ENCODE results near the gene MYO3B. TPM values are rescaled to one million over a fixed set of nuclear protein-coding genes. Genes with fewer than 3 reads are reported as not detected.

MYO3B gene
- total and polyA plus RNA-seq, 2 of the 8 experiments (the other 6 are each of a cell fraction or from before 2014, with no cell fraction given), result 0.17 to 0.19 TPM

DNA sequence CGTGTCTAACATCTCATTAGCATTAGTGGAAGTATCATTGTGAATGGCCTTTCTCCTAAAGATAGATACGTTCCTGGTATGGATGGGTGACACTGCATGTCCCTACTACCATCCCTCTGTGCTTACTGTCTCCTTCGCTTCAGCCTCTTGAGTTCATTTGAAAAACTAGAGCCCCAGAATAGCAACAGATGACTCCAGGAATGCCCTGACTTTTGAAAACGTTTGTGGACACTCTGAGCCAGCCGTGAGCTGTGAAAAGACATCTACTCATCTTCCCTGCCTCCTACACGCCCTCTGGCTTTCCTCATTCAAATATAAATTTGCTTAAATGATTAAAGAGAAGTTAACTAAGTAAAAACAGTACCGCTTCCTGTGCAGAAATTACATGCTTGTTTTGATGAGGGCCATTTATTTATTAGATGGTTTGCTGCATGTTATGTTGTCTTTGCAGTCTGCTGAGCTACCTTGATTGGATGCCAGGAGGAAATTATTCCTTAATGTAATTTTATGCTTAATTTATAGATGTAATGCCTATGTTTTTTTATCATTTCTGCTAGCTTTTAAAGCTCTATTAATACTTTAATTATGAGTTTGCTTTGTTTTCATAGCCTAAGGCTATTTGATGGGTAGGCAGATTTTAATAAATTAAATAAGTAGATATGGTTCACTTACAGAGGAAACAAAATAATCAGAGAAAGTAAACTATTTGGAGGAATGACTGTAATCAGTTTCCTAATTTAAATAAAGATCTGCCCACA lies 32.1 kb upstream of the MYO3B start:
- no peak overlapping the region for H4K8ac ChIP-seq (ENCODE audit: extremely low read depth, insufficient read depth, low read length)
- no peak overlapping the region for H4K91ac ChIP-seq (replicated peaks; ENCODE audit: insufficient read length, low read length)
- no peak overlapping the region for H2BK15ac ChIP-seq (ENCODE audit: low read length)
- H3K4me2 ChIP-seq (ENCODE audit: insufficient read depth in 1 of 2, low read depth in 2 of 2, low read length in 2 of 2), result no peak overlapping the region
- H3K56ac ChIP-seq (replicated peaks; ENCODE audit: insufficient read length, low read depth, low read length), result no peak overlapping the region
- H3K27me3 ChIP-seq (replicated peaks in 1 of 4; ENCODE audit: control insufficient read depth in 3 of 4, extremely low read depth in 1 of 4, insufficient read depth in 3 of 4, low read length in 3 of 4), result no peaks in the 10 kb centered on the region; a peak in 1 of 7 replicates
- H2AK5ac ChIP-seq (ENCODE audit: low read depth, low read length), result no peak overlapping the region
- TF ChIP-seq EZH2 (IDR thresholded peaks at IDR 0.05; ENCODE audit: low read depth, low read length, severe bottlenecking) (no peak), POLR2A (IDR thresholded peaks at IDR 0.05; ENCODE audit: control extremely low read depth in 1 of 2, low read depth in 2 of 2, low read length in 2 of 2) (no peak), RNF2 (IDR thresholded peaks at IDR 0.05; ENCODE audit: borderline replicate concordance, low read depth, low read length, missing control alignments, poor library complexity, severe bottlenecking) (no peak), BCL11A (IDR thresholded peaks at IDR 0.05; ENCODE audit: low read depth in 2 of 2, low read length in 2 of 2) (no peak), ASH2L (IDR thresholded peaks at IDR 0.05; ENCODE audit: low read length) (no peak), JUND (IDR thresholded peaks at IDR 0.05; ENCODE audit: low read length) (no peak), SP4 (IDR thresholded peaks at IDR 0.05; ENCODE audit: low read length) (no peak), HDAC2 (IDR thresholded peaks at IDR 0.05; ENCODE audit: borderline replicate concordance in 1 of 2, low read depth in 2 of 2, low read length in 2 of 2) (no peak)
- TF ChIP-seq, protein P1, sequence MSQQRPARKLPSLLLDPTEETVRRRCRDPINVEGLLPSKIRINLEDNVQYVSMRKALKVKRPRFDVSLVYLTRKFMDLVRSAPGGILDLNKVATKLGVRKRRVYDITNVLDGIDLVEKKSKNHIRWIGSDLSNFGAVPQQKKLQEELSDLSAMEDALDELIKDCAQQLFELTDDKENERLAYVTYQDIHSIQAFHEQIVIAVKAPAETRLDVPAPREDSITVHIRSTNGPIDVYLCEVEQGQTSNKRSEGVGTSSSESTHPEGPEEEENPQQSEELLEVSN (IDR thresholded peaks at IDR 0.05), result no peak
- H3K79me2 ChIP-seq (ENCODE audit: control insufficient read depth in 1 of 2, insufficient read depth in 2 of 2, low read length in 2 of 2), result no peaks in the 10 kb centered on the region
- H3K27ac ChIP-seq (ENCODE audit: low read depth, low read length), result no peak overlapping the region
- peaks cover 0 to 3% (median 0%) of the 10 kb centered on the region in 4 experiments; a peak in 3 of 7 replicates for H3K4me1 ChIP-seq (replicated peaks in 1 of 4; ENCODE audit: control insufficient read depth in 3 of 4, insufficient read depth in 4 of 4, low read length in 3 of 4)
- H2BK12ac ChIP-seq (ENCODE audit: low read depth, low read length), result no peak overlapping the region
- H2BK120ac ChIP-seq (replicated peaks; ENCODE audit: low read depth, low read length), result no peak overlapping the region
- H3K4ac ChIP-seq (replicated peaks; ENCODE audit: insufficient read length, low read depth, low read length), result no peak overlapping the region
- no peak overlapping the region for H2BK5ac ChIP-seq (ENCODE audit: low read depth, low read length)
- H3K18ac ChIP-seq (ENCODE audit: extremely low read depth, low read length), result no peak overlapping the region
- H3K23ac ChIP-seq (ENCODE audit: insufficient read length), result no peak overlapping the region
- no peaks in the 10 kb centered on the region for H4K20me1 ChIP-seq (replicated peaks in 1 of 2; ENCODE audit: control insufficient read depth in 1 of 2, insufficient read depth in 2 of 2, low read length in 2 of 2)
- no peak overlapping the region for H2BK20ac ChIP-seq (ENCODE audit: low read length)
- 84% methylated on average over 7 of the region's 7 CpGs; no CpG with 5 or more reads in 1 of the 2 experiments for WGBS, 2 experiments (ENCODE audit: extremely low coverage in 1 of 2, insufficient coverage in 1 of 2, insufficient read length in 1 of 2, insufficient replicate concordance in 2 of 2, low coverage in 1 of 2, low lambda C conversion rate in 2 of 2, missing lambda C conversion rate in 1 of 2)
- CTCF ChIA-PET (ENCODE audit: partially characterized antibody), result no interaction called here
- H2AFZ ChIP-seq (ENCODE audit: low read length), result peak overlapping the region; percentile 77
- H3K14ac ChIP-seq (ENCODE audit: insufficient read length), result no peak overlapping the region
- H3K9me3 ChIP-seq (ENCODE audit: insufficient read depth in 2 of 2, low read depth in 1 of 2, low read length in 1 of 2), result peaks cover 3 to 14% of the 10 kb centered on the region in 2 experiments; a peak in 2 of 4 replicates
- no peaks in the 10 kb centered on the region for H3K36me3 ChIP-seq (ENCODE audit: control insufficient read depth in 2 of 4, insufficient read depth in 4 of 4, low read length in 3 of 4)
- POLR2A ChIA-PET (ENCODE audit: partially characterized antibody), result no interaction called here
- H3K23me2 ChIP-seq (ENCODE audit: low read depth, low read length), result no peaks in the 10 kb centered on the region
- DNase-seq (ENCODE audit: low read depth in 1 of 2, low spot score in 2 of 2), result no peak
- no peaks in the 10 kb centered on the region for H3K79me1 ChIP-seq (ENCODE audit: low read depth, low read length)
- no peak overlapping the region for H3K4me3 ChIP-seq (ENCODE audit: extremely low read depth in 1 of 4, insufficient read depth in 2 of 4, low read depth in 3 of 4, low read length in 4 of 4)
- peak overlapping the region; percentile 22 for H4K5ac ChIP-seq (ENCODE audit: insufficient read length, low read depth, low read length)
- no peak for FAIRE-seq
- no peak overlapping the region for H3K9ac ChIP-seq (replicated peaks in 1 of 4; ENCODE audit: extremely low read depth in 1 of 4, low read depth in 3 of 4, low read length in 3 of 4)
